ENCODE results near the gene GALNT10. TPM values are rescaled to one million over a fixed set of nuclear protein-coding genes. Genes with fewer than 3 reads are reported as not detected.

The GALNT10 gene
- total and polyA plus RNA-seq, 10 of the 15 experiments (the other 5 are each of a cell fraction or from before 2014, with no cell fraction given) = 3.9 to 35.4 (median 15.5) TPM

GRCh38 chr5:154390096-154390495, 199.6 kb downstream of the GALNT10 start (continued):
- TF ChIP-seq ZNF687 (IDR thresholded peaks at IDR 0.05) = no peak
- TF ChIP-seq GATAD2B (conservative IDR thresholded peaks at IDR 0.05; ENCODE audit: low read depth) = no peak
- no peak for TF ChIP-seq SMAD1 (IDR thresholded peaks at IDR 0.05; ENCODE audit: low read depth, partially characterized antibody)
- TF ChIP-seq SREBF1 (IDR thresholded peaks at IDR 0.05; ENCODE audit: low read length) = no peak
- no peak for TF ChIP-seq JUNB (IDR thresholded peaks at IDR 0.05)
- no peak for TF ChIP-seq SRF (IDR thresholded peaks at IDR 0.05; ENCODE audit: low read depth in 2 of 2, low read length in 2 of 2)
- no peak for TF ChIP-seq DPF2 (IDR thresholded peaks at IDR 0.05)
- TF ChIP-seq E2F4 (IDR thresholded peaks at IDR 0.05; ENCODE audit: low read depth, low read length) = no peak
- TF ChIP-seq MTA3 (IDR thresholded peaks at IDR 0.05; ENCODE audit: borderline replicate concordance, low read length) = no peak
- no peak for TF ChIP-seq PKNOX1 (IDR thresholded peaks at IDR 0.05)
